CD4-positive, alpha-beta T cell (primary cell): ENCODE results near the gene AGT. TPM values are rescaled to one million over a fixed set of nuclear protein-coding genes. Genes with fewer than 3 reads are reported as not detected.

Source experiments
- ATAC-seq: fragments of 200-7000 bp; cut with Tn5 transposase; one replicate; pipeline ENCODE4 v1.10.0; 2022; ENCODE audit warnings: mild to moderate bottlenecking; ENCODE audit not compliant: poor library complexity
- CTCF ChIA-PET: fragments of 350-600 bp; sonication (Branson Sonifier 250); formaldehyde crosslinking; loops from one replicate; lab custom pipeline; 2021; ENCODE audit warnings: antibody characterized with exemption, inconsistent platforms; lab: Charles Lee
- POLR2A ChIA-PET: fragments of 350-600 bp; sonication (Branson Sonifier 250); formaldehyde crosslinking; loops from one replicate; lab custom pipeline; 2021; ENCODE audit warnings: antibody characterized with exemption, inconsistent platforms; lab: Charles Lee
- DNase-seq, 14 experiments: peaks; one replicate each; pipeline ENCODE4 v3.0.0-alpha.2; 2013 to 2020; ENCODE audit warnings: mixed read lengths in 2 of 14
- H3K27ac ChIP-seq, 2 donors: one replicate each; pipeline versions ENCODE4 v1.5.1 to v1.7.0; 2013; ENCODE audit warnings: low read length in 2 of 2, low read depth in 1 of 2, mild to moderate bottlenecking in 1 of 2
- H3K27me3 ChIP-seq, 2 experiments: 1 replicate in 1 of 2; 2 replicates in 1 of 2; pipeline versions ENCODE4 v1.6.1 to v1.7.0; 2013; ENCODE audit warnings: low read length in 2 of 2, control low read depth in 1 of 2, mild to moderate bottlenecking in 1 of 2, moderate library complexity in 1 of 2; ENCODE audit not compliant: insufficient read depth in 2 of 2, control insufficient read depth in 1 of 2
- H3K36me3 ChIP-seq: one replicate; pipeline ENCODE4 v1.6.1; 2013; ENCODE audit warnings: low read length, control low read depth; ENCODE audit not compliant: insufficient read depth
- H3K4me1 ChIP-seq: one replicate; pipeline ENCODE4 v1.6.1; 2013; ENCODE audit warnings: low read length, control low read depth; ENCODE audit not compliant: insufficient read depth
- H3K4me3 ChIP-seq: one replicate; pipeline ENCODE4 v1.5.1; 2013; ENCODE audit warnings: mild to moderate bottlenecking, low read length, moderate library complexity
- H3K9me3 ChIP-seq, 2 experiments: 1 replicate in 1 of 2; 2 replicates in 1 of 2; pipeline versions ENCODE4 v1.6.1 to v1.7.0; 2013; ENCODE audit warnings: low read length in 2 of 2, mild to moderate bottlenecking in 2 of 2, control low read depth in 1 of 2, moderate library complexity in 1 of 2; ENCODE audit not compliant: control insufficient read depth in 1 of 2, insufficient read depth in 1 of 2
- H3K27ac Mint-ChIP-seq: one replicate; pipeline ENCODE4 v1.8.0; 2020; ENCODE audit warnings: mixed read lengths
- H3K27me3 Mint-ChIP-seq: one replicate; pipeline ENCODE4 v1.8.0; 2021; ENCODE audit warnings: mixed read lengths
- H3K36me3 Mint-ChIP-seq: one replicate; pipeline ENCODE4 v1.8.0; 2021; ENCODE audit warnings: low read depth, mixed read lengths
- H3K4me1 Mint-ChIP-seq: one replicate; pipeline ENCODE4 v1.8.0; 2021; ENCODE audit warnings: low read depth, mixed read lengths
- H3K4me3 Mint-ChIP-seq: one replicate; pipeline ENCODE4 v1.8.0; 2020; ENCODE audit warnings: mild to moderate bottlenecking, mixed read lengths
- H3K9me3 Mint-ChIP-seq: one replicate; pipeline ENCODE4 v1.8.0; 2020; ENCODE audit warnings: mixed read lengths
- CTCF ChIP-seq: fragments of 200-600 bp; IDR thresholded peaks from one replicate; pipeline ENCODE4 v1.8.0; 2022; ENCODE audit warnings: antibody characterized with exemption, mild to moderate bottlenecking
- intact Hi-C, 2 experiments: fragments of 100-400 bp; cut with DNase I in 1 of 2; cut with micrococcal nuclease in 1 of 2; formaldehyde crosslinking; loops; one replicate each; pipeline versions ENCODE4 v1.15.1 to v1.9.0; 2023 to 2025; cut with DNase I, micrococcal nuclease
- total RNA-seq, 174 experiments: library from RNA in 2 of 174; stranded (reverse) in 2 of 174; gene quantifications; one replicate each; pipeline ENCODE4 v1.2.3 and lab custom pipeline; 2021 to 2026

Gene AGT
- total RNA-seq, 2 experiments from 2014 or later = not detected

DNA sequence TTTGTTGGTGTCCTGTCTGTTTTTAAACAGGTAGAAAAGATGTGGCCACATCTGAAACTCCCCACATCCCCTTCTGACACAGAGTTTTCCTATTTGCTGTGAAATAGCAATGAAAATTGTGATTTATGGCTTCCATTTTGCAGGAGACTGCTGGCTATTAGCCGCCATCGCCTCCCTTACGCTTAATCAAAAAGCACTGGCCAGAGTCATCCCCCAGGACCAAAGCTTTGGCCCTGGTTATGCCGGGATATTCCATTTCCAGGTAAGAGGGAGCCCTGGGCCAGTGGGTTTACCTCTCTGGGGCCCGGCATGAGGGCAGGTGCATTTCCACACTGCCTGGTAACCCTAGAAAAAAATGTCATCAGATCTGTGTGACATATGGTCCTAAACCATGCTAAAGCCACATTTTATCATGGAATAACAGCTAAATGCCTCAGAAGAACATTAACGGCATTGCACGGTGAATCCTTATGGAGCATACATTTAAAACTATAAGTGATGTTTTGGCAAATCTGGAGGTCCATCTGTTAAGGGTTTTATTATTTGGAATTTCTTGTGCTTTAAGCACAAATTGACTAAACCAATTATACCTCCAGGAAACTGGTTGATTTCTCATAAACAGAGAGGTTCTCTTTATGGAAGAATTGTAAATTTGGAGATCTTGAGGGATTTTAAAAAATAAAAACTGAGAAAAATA lies 45.6 kb upstream of the AGT start:
- CTCF ChIA-PET = no interaction called here
- no peak overlapping the region for H3K4me3 Mint-ChIP-seq
- ATAC-seq (no peak), DNase-seq (no peak)
- intact Hi-C loops = no loop called here
- peaks cover 0 to 4% of the 10 kb centered on the region in 2 experiments for H3K9me3 ChIP-seq
- peaks cover 0 to 7% of the 10 kb centered on the region in 2 experiments for H3K27me3 ChIP-seq
- POLR2A ChIA-PET = no interaction called here
- no peaks in the 10 kb centered on the region for H3K4me1 Mint-ChIP-seq
- H3K36me3 Mint-ChIP-seq = no peaks in the 10 kb centered on the region
- no peak overlapping the region for H3K4me3 ChIP-seq
- H3K4me1 ChIP-seq = no peaks in the 10 kb centered on the region
- no peak overlapping the region for H3K27ac ChIP-seq
- H3K27me3 Mint-ChIP-seq = peaks cover 11% of the 10 kb centered on the region
- H3K9me3 Mint-ChIP-seq = no peaks in the 10 kb centered on the region
- no peak overlapping the region for H3K27ac Mint-ChIP-seq
- TF ChIP-seq CTCF = no peak
- no peaks in the 10 kb centered on the region for H3K36me3 ChIP-seq

- Histone ChIP-seq H3K4me1 (peaks cover under 1% of the 10 kb centered on the region), H3K27ac (no peak overlapping the region), H3K9me3 (peaks cover 0 to 4% of the 10 kb centered on the region in 2 experiments), H3K4me3 (no peak overlapping the region), H3K36me3 (no peaks in the 10 kb centered on the region), H3K27me3 (peaks cover 0 to 7% of the 10 kb centered on the region in 2 experiments)
- H3K36me3 Mint-ChIP-seq = no peaks in the 10 kb centered on the region
- no peak overlapping the region for H3K27ac Mint-ChIP-seq
- no peak for DNase-seq
- H3K4me3 Mint-ChIP-seq = no peak overlapping the region
- ChIA-PET CTCF (no interaction called here), POLR2A (no interaction called here)
- peaks cover 11% of the 10 kb centered on the region for H3K27me3 Mint-ChIP-seq
- no peak for TF ChIP-seq CTCF
- no peaks in the 10 kb centered on the region for H3K4me1 Mint-ChIP-seq
- no peak for ATAC-seq
- no peaks in the 10 kb centered on the region for H3K9me3 Mint-ChIP-seq
- intact Hi-C loops = no loop called here
These were observed 44.9 kb upstream of the AGT start for GRCh38 chr1:230758709-230759368.

GRCh38 chr1:230757856-230758708 lies 44.2 kb upstream of the AGT start:
- no peaks in the 10 kb centered on the region for H3K9me3 Mint-ChIP-seq
- ATAC-seq = no peak

More at GRCh38 chr1:230757856-230758708, 44.2 kb upstream of the AGT start:
- H3K4me1 Mint-ChIP-seq = no peaks in the 10 kb centered on the region
- Histone ChIP-seq H3K27ac (no peak overlapping the region), H3K27me3 (peaks cover 0 to 7% of the 10 kb centered on the region in 2 experiments), H3K9me3 (peaks cover 0 to 4% of the 10 kb centered on the region in 2 experiments), H3K4me1 (peaks cover 8% of the 10 kb centered on the region), H3K4me3 (no peak overlapping the region), H3K36me3 (no peaks in the 10 kb centered on the region)
- no peak for DNase-seq
- TF ChIP-seq CTCF = no peak
- intact Hi-C loops = no loop called here
- H3K36me3 Mint-ChIP-seq = no peaks in the 10 kb centered on the region
- ChIA-PET CTCF (no interaction called here), POLR2A (no interaction called here)
- no peak overlapping the region for H3K27ac Mint-ChIP-seq
- H3K27me3 Mint-ChIP-seq = peaks cover 11% of the 10 kb centered on the region
- H3K4me3 Mint-ChIP-seq = no peak overlapping the region
